Endothelial cell of umbilical vein (primary cell): Measurements from ENCODE around the gene ANKS1A. TPM values are rescaled to one million over a fixed set of nuclear protein-coding genes. Genes with fewer than 3 reads are reported as not detected.

Experiments used
- BruUV-seq: library from RNA; stranded (reverse); fragments of 400-500 nt; replicated peaks from 2 replicates; lab custom pipeline; 2021; lab: Mats Ljungman, UMichigan
- CTCF ChIA-PET: fragments of 300-600, 350-600 bp; sonication (Branson Sonifier 250); formaldehyde crosslinking; loops from one replicate; lab custom pipeline; 2021; ENCODE audit warnings: antibody characterized with exemption, inconsistent platforms; lab: Charles Lee
- POLR2A ChIA-PET: fragments of 300-600, 350-600 bp; sonication (Branson Sonifier 250); formaldehyde crosslinking; loops from one replicate; lab custom pipeline; 2021; ENCODE audit warnings: antibody characterized with exemption, inconsistent platforms; lab: Charles Lee
- DNase-seq: peaks from one replicate; pipeline ENCODE4 v3.0.0-alpha.2; 2011; ENCODE audit warnings: low read depth, low spot score
- FAIRE-seq: peaks from 2 replicates; lab custom pipeline; 2011; peaks lifted over from hg19 to GRCh38; lab: Jason Lieb, UNC
- H2AFZ ChIP-seq: 2 replicates; pipeline ENCODE4 v1.6.0; 2012; ENCODE audit warnings: low read depth, low read length, control low read depth, inconsistent platforms
- H3K27ac ChIP-seq: 2 replicates; pipeline ENCODE4 v1.5.1; 2011; ENCODE audit warnings: low read depth, mild to moderate bottlenecking, control low read depth, low read length, moderate library complexity; ENCODE audit not compliant: insufficient read depth
- H3K27me3 ChIP-seq, 2 experiments: 2 replicates each; pipeline versions ENCODE4 v1.6.0 to v1.6.1; 2011; ENCODE audit warnings: low read length in 2 of 2, mixed read lengths in 1 of 2; ENCODE audit not compliant: control insufficient read depth in 2 of 2, insufficient read depth in 2 of 2
- H3K36me3 ChIP-seq, 2 experiments: 2 replicates in 1 of 2; 3 replicates in 1 of 2; pipeline ENCODE4 v1.5.1; 2011; ENCODE audit warnings: low read length in 2 of 2, mild to moderate bottlenecking in 1 of 2, moderate library complexity in 1 of 2; ENCODE audit not compliant: control insufficient read depth in 2 of 2, insufficient read depth in 2 of 2; ENCODE audit errors: extremely low read depth in 1 of 2
- H3K4me1 ChIP-seq: 3 replicates; pipeline ENCODE4 v1.5.1; 2011; ENCODE audit warnings: mild to moderate bottlenecking, low read length; ENCODE audit not compliant: control insufficient read depth, insufficient read depth; ENCODE audit errors: extremely low read depth
- H3K4me2 ChIP-seq: 2 replicates; pipeline ENCODE4 v1.6.1; 2011; ENCODE audit warnings: low read length, control low read depth, mixed read lengths; ENCODE audit not compliant: insufficient read depth
- H3K4me3 ChIP-seq, 3 experiments: fragments of 200-600 bp in 1 of 3; sonication (generic), shearing (Covaris generic) in 1 of 3; replicated peaks in 1 of 3; 2 replicates each; pipeline ENCODE4 v1.5.1; 2011 to 2016; ENCODE audit warnings: control low read depth in 3 of 3, low read length in 3 of 3, mild to moderate bottlenecking in 2 of 3, inconsistent platforms in 1 of 3, low read depth in 1 of 3, moderate library complexity in 1 of 3; ENCODE audit not compliant: insufficient read depth in 1 of 3
- H3K79me2 ChIP-seq: 2 replicates; pipeline ENCODE4 v1.6.0; 2012; ENCODE audit warnings: low read length, inconsistent platforms; ENCODE audit not compliant: control insufficient read depth, insufficient read depth
- H3K9ac ChIP-seq: replicated peaks from 2 replicates; pipeline ENCODE3; 2011; ENCODE audit warnings: low read length, control low read depth; ENCODE audit not compliant: insufficient read depth; ENCODE audit errors: extremely low read depth
- H3K9me1 ChIP-seq: replicated peaks from 3 replicates; pipeline ENCODE4 v1.6.0; 2011; ENCODE audit warnings: mild to moderate bottlenecking, low read length; ENCODE audit not compliant: control insufficient read depth, insufficient read depth; ENCODE audit errors: extremely low read depth
- H3K9me3 ChIP-seq: replicated peaks from 2 replicates; pipeline ENCODE4 v1.5.1; 2012; ENCODE audit warnings: low read length, inconsistent platforms; ENCODE audit not compliant: control insufficient read depth, insufficient read depth
- H4K20me1 ChIP-seq: replicated peaks from 2 replicates; pipeline ENCODE3; 2011; ENCODE audit warnings: mild to moderate bottlenecking, low read length; ENCODE audit not compliant: control insufficient read depth, insufficient read depth; ENCODE audit errors: extremely low read depth
- CTCF ChIP-seq, 2 donors: IDR thresholded peaks; 1 replicate in 1 of 2; 2 replicates in 1 of 2; pipeline ENCODE4 v1.5.1; 2011; ENCODE audit warnings: low read length in 2 of 2, mild to moderate bottlenecking in 2 of 2, moderate library complexity in 2 of 2, control low read depth in 1 of 2, inconsistent platforms in 1 of 2, low read depth in 1 of 2; ENCODE audit not compliant: insufficient read depth in 1 of 2; ENCODE audit errors: extremely low read depth in 1 of 2
- EZH2 ChIP-seq: IDR thresholded peaks from 2 replicates; pipeline ENCODE4 v1.6.1; 2012; ENCODE audit warnings: borderline replicate concordance, low read depth, mild to moderate bottlenecking, moderate library complexity, low read length, inconsistent platforms; ENCODE audit not compliant: severe bottlenecking
- FOS ChIP-seq: IDR thresholded peaks from 2 replicates; pipeline ENCODE4 v1.6.1; 2011; ENCODE audit warnings: mild to moderate bottlenecking, low read length, moderate library complexity, borderline replicate concordance; ENCODE audit not compliant: insufficient read depth
- GATA2 ChIP-seq: IDR thresholded peaks from 2 replicates; pipeline ENCODE4 v1.7.0; 2011; ENCODE audit warnings: low read depth, mild to moderate bottlenecking, moderate library complexity, mixed read lengths, low read length; ENCODE audit not compliant: insufficient read length, insufficient read depth
- JUN ChIP-seq: IDR thresholded peaks from 2 replicates; pipeline ENCODE4 v1.6.1; 2011; ENCODE audit warnings: borderline replicate concordance, low read depth; ENCODE audit not compliant: insufficient read length, insufficient read depth
- MAX ChIP-seq: IDR thresholded peaks from 2 replicates; pipeline ENCODE4 v1.6.1; 2011; ENCODE audit not compliant: insufficient read depth, insufficient read length
- MYC ChIP-seq: IDR thresholded peaks from one replicate; pipeline ENCODE4 v1.6.1; 2011; ENCODE audit warnings: mild to moderate bottlenecking, low read depth, low read length
- POLR2A ChIP-seq: IDR thresholded peaks from 2 replicates; pipeline ENCODE4 v1.6.1; 2012; ENCODE audit warnings: low read depth, mild to moderate bottlenecking, control low read depth, low read length
- POLR2AphosphoS5 ChIP-seq: IDR thresholded peaks from 2 replicates; pipeline ENCODE4 v1.6.1; 2012; ENCODE audit warnings: low read depth, mild to moderate bottlenecking, control low read depth, low read length, moderate library complexity; ENCODE audit not compliant: insufficient read depth
- dilution Hi-C: fragments of 300-500 bp; cut with MboI; formaldehyde crosslinking; loops from one replicate; pipeline ENCODE4 v1.15.0; 2019; ENCODE audit warnings: low sequenced_read_pairs; ENCODE audit not compliant: extremely low pct_ligation_motif_present
- intact Hi-C: fragments of 100-400 bp; cut with micrococcal nuclease; formaldehyde crosslinking; loops from one replicate; pipeline ENCODE4 v1.10.0; 2022
- polyA plus RNA-seq, 4 experiments: library from polyadenylated mRNA; depleted of rRNA in 3 of 4; stranded (reverse) in 3 of 4; unstranded in 1 of 4; fragments of >200 nt; gene quantifications; 2 replicates each; pipeline versions ENCODE4 v1.2.1 to v1.2.3, GENCODE V29; 2011 to 2012; ENCODE audit warnings: missing spikeins in 1 of 4
- total RNA-seq: library from RNA; stranded (reverse); gene quantifications from 2 replicates; pipeline ENCODE4 v1.2.3, GENCODE V29; 2021

The ANKS1A gene
- total and polyA plus RNA-seq, 2 donors (not counting 3 experiments of a cell fraction or from before 2014, with no cell fraction given) = 8.9 to 26.1 TPM

- ChIA-PET CTCF (no interaction called here), POLR2A (no interaction called here)
- intact Hi-C loops = no loop called here
- Histone ChIP-seq H3K79me2 (no peaks in the 10 kb centered on the region), H3K27ac (no peak overlapping the region), H2AFZ (no peak overlapping the region), H3K4me3 (no peak overlapping the region), H3K9me3 (no peaks in the 10 kb centered on the region), H3K27me3 (no peaks in the 10 kb centered on the region), H4K20me1 (no peaks in the 10 kb centered on the region), H3K36me3 (no peaks in the 10 kb centered on the region), H3K4me1 (no peaks in the 10 kb centered on the region), H3K9me1 (no peaks in the 10 kb centered on the region), H3K4me2 (no peak overlapping the region), H3K9ac (no peak overlapping the region)
- BruUV-seq = no TSS peak
- FAIRE-seq = no peak
- dilution Hi-C loops = no loop called here
- DNase-seq = no peak
- TF ChIP-seq FOS (no peak), JUN (no peak), EZH2 (no peak), MAX (no peak), GATA2 (no peak), POLR2A (no peak), CTCF (IDR thresholded peaks at IDR 0.05; ENCODE audit: extremely low read depth in 1 of 2, insufficient read depth in 1 of 2, low read depth in 1 of 2, low read length in 2 of 2) (no peak), POLR2AphosphoS5 (no peak), MYC (no peak)
Observed at GRCh38 chr6:34928220-34928619, 39.2 kb downstream of the ANKS1A start.
